GDM1 (cell line): ENCODE results near the gene TLR3.
"Not testable (repeated sequence)": the region's sequence is repeated elsewhere in the genome, so short reads cannot be mapped to it uniquely, and the experiment has no call there.

Experiments
- DNase-seq: peaks from one replicate; lab custom pipeline; 2025; lab: John Stamatoyannopoulos, UW

The TLR3 gene

GRCh38 chr4:186050135-186050534, 18.8 kb upstream of the TLR3 start:
- DNase-seq, result not testable (repeated sequence)

GRCh38 chr4:186051096-186051495, 17.9 kb upstream of the TLR3 start:
- DNase-seq, result no peak

GRCh38 chr4:186058253-186058979, 10.5 kb upstream of the TLR3 start:
- no peak for DNase-seq

- no peak for DNase-seq
These were observed 10.0 kb upstream of the TLR3 start for GRCh38 chr4:186058980-186059316.

GRCh38 chr4:186061921-186062320, 7.0 kb upstream of the TLR3 start:
- DNase-seq, result no peak

- DNase-seq, result peak; percentile 36
These were observed 1.1 kb upstream of the TLR3 start for GRCh38 chr4:186067757-186068385.

GRCh38 chr4:186069729-186070128, 773 bp downstream of the TLR3 start:
- no peak for DNase-seq

- DNase-seq, result no peak
These were observed 3.6 kb downstream of the TLR3 start for GRCh38 chr4:186072516-186072915.

- DNase-seq, result no peak
These were observed 5.2 kb downstream of the TLR3 start for GRCh38 chr4:186074189-186074588.

GRCh38 chr4:186078981-186079638, 10.2 kb downstream of the TLR3 start:
- DNase-seq, result no peak

- DNase-seq, result no peak
These were observed 10.7 kb downstream of the TLR3 start for GRCh38 chr4:186079694-186080093.

- no peak for DNase-seq
These were observed 12.3 kb downstream of the TLR3 start for GRCh38 chr4:186081202-186081807.

GRCh38 chr4:186082221-186082620, 13.3 kb downstream of the TLR3 start:
- no peak for DNase-seq

- DNase-seq, result no peak
These were observed 19.6 kb downstream of the TLR3 start for GRCh38 chr4:186088523-186088922.

GRCh38 chr4:186092296-186092695, 23.3 kb downstream of the TLR3 start:
- no peak for DNase-seq

GRCh38 chr4:186095406-186095805, 26.4 kb downstream of the TLR3 start:
- no peak for DNase-seq

- DNase-seq, result no peak
These were observed 27.8 kb downstream of the TLR3 start for GRCh38 chr4:186096681-186097165.

- DNase-seq, result no peak
These were observed 28.4 kb downstream of the TLR3 start for GRCh38 chr4:186097386-186097785.

- DNase-seq, result no peak
These were observed 34.0 kb downstream of the TLR3 start for GRCh38 chr4:186102931-186103330.

GRCh38 chr4:186104114-186104889, 35.3 kb downstream of the TLR3 start, which contains the start of gene FAM149A:
Gene FAM149A, plus strand, starts transcription at chr4:186104704.
- DNase-seq, result no peak

GRCh38 chr4:186104890-186105646, 36.1 kb downstream of the TLR3 start:
- DNase-seq, result no peak
